A549 treated with Mapracorat at 1 μM for 4 hours (cell line): ENCODE data around the gene BTBD19. TPM values are rescaled to one million over a fixed set of nuclear protein-coding genes. Genes with fewer than 3 reads are reported as not detected.

ENCODE experiments used
- total RNA-seq: library from RNA; stranded (reverse); fragments of 200-300 nt; extraction: Qiagen RNA extraction; gene quantifications from 5 replicates; pipeline ENCODE4 v1.2.3, GENCODE V29; 2022

The BTBD19 gene
- total RNA-seq = 2.3 to 3.4 TPM (median 2.7 TPM) in 5 replicates

GRCh38 chr1:44808063-44808937, at the start of gene BTBD19:
BTBD19 (plus strand) TSS chr1:44808523; CDS start chr1:44808821, 298 bp downstream.

GRCh38 chr1:44775078-44775929, 33.0 kb upstream of the BTBD19 start, which contains the start of gene RPS8:
RPS8 (plus strand) TSS chr1:44775540; CDS start chr1:44775597, 57 bp downstream.

GRCh38 chr1:44788120-44788860, 20.0 kb upstream of the BTBD19 start, which contains the start of gene BEST4:
BEST4 (minus strand) TSS chr1:44788170; CDS start chr1:44787705, 465 bp downstream.

GRCh38 chr1:44799770-44800584, 8.3 kb upstream of the BTBD19 start, which contains the start of gene PLK3:
PLK3 (plus strand) TSS chr1:44800377; CDS start chr1:44800464, 87 bp downstream.

GRCh38 chr1:44806704-44807363, 1.5 kb upstream of the BTBD19 start, which contains the start of gene DYNLT4:
DYNLT4 (minus strand) TSS chr1:44807351; CDS start chr1:44806668, 683 bp downstream.

GRCh38 chr1:44842862-44843655, 34.7 kb downstream of the BTBD19 start, which contains the start of gene PTCH2:
PTCH2 (minus strand) TSS chr1:44843253; CDS start chr1:44842932, 321 bp downstream.

Other genes with a start within 250 kb of the BTBD19 start
- gene TMEM53, start 134.0 kb upstream of the BTBD19 start, total RNA-seq = 6.8 to 11.9 TPM (median 9.3 TPM) in 5 replicates
- 0.38 to 1.2 TPM (median 0.98 TPM) in 5 replicates for gene ARMH1, start 133.8 kb upstream of the BTBD19 start, total RNA-seq
- gene RNU5D-1, start 77.4 kb upstream of the BTBD19 start, total RNA-seq = not detected in 5 replicates
- 36.7 to 41.0 TPM (median 39.3 TPM) in 5 replicates for gene KIF2C, start 68.7 kb upstream of the BTBD19 start, total RNA-seq
- 1,530 to 1,730 TPM (median 1,691 TPM) in 5 replicates for gene RPS8, start 33.0 kb upstream of the BTBD19 start, total RNA-seq
- 0.29 to 0.51 TPM (median 0.42 TPM) in 5 replicates for gene BEST4, start 20.4 kb upstream of the BTBD19 start, total RNA-seq
- gene PLK3, start 8.1 kb upstream of the BTBD19 start, total RNA-seq = 12.5 to 20.9 TPM (median 20.0 TPM) in 5 replicates
- 0.20 to 0.76 TPM (median 0.45 TPM) in 5 replicates for gene DYNLT4, start 1.2 kb upstream of the BTBD19 start, total RNA-seq
- gene PTCH2, start 34.7 kb downstream of the BTBD19 start, total RNA-seq = 0.11 to 0.31 TPM (median 0.14 TPM) in 5 replicates
- 16.2 to 18.7 TPM (median 16.8 TPM) in 5 replicates for gene EIF2B3, start 178.1 kb downstream of the BTBD19 start, total RNA-seq
- 13.7 to 19.5 TPM (median 18.6 TPM) in 5 replicates for gene HECTD3, start 202.8 kb downstream of the BTBD19 start, total RNA-seq
- 47.4 to 50.6 TPM (median 49.9 TPM) in 5 replicates for gene UROD, start 203.7 kb downstream of the BTBD19 start, total RNA-seq